Forelimb muscle (tissue), 1 donor: Measurements from ENCODE around the gene SDS. TPM values are rescaled to one million over a fixed set of nuclear protein-coding genes. Genes with fewer than 3 reads are reported as not detected.

ENCODE experiments used
- DNase-seq: peaks from one replicate; pipeline ENCODE4 v3.0.0-alpha.2; 2013; ENCODE audit warnings: low read depth
- polyA plus RNA-seq: library from polyadenylated mRNA; unstranded; fragments of 120-200 nt; gene quantifications from one replicate; pipeline ENCODE4 v1.2.1, GENCODE V29; 2013; ENCODE audit not compliant: insufficient read length

The SDS gene
- polyA plus RNA-seq, 1 donor = 0.20 TPM

GRCh38 chr12:113348849-113349536 lies 54.7 kb downstream of the SDS start:
- no peak for DNase-seq

- DNase-seq = no peak
These were observed 55.8 kb downstream of the SDS start for GRCh38 chr12:113347892-113348291.

GRCh38 chr12:113347107-113347506 lies 56.6 kb downstream of the SDS start:
- DNase-seq = no peak

- DNase-seq = no peak
These were observed 57.3 kb downstream of the SDS start for GRCh38 chr12:113346353-113346752.

GRCh38 chr12:113345318-113345717 lies 58.4 kb downstream of the SDS start:
- DNase-seq = no peak

Other genes with a start within 250 kb of the SDS start
- gene DDX54, start 218.4 kb downstream of the SDS start, polyA plus RNA-seq = 64.8 TPM
- gene RITA1, start 218.2 kb downstream of the SDS start, polyA plus RNA-seq = 10.4 TPM
- gene TPCN1, start 182.4 kb downstream of the SDS start, polyA plus RNA-seq = 36.9 TPM
- 16.2 TPM for gene SLC8B1, start 68.8 kb downstream of the SDS start, polyA plus RNA-seq
- gene PLBD2, start 45.3 kb downstream of the SDS start, polyA plus RNA-seq = 12.6 TPM
- gene SDSL, start 18.5 kb upstream of the SDS start, polyA plus RNA-seq = 1.3 TPM
- not detected for gene LHX5, start 68.0 kb upstream of the SDS start, polyA plus RNA-seq